ENCODE measurements around the gene SFXN4. TPM values are rescaled to one million over a fixed set of nuclear protein-coding genes. Genes with fewer than 3 reads are reported as not detected.

SFXN4 gene
- total and polyA plus RNA-seq, 9 of the 15 experiments (the other 6 are each of a cell fraction or from before 2014, with no cell fraction given): 40.1 to 97.8 (median 54.5) TPM

GRCh38 chr10:119206603-119207365 lies 41.3 kb upstream of the SFXN4 start (continued):
- 0 out of 2 replicates have a peak, but pooled peaks have one; percentile 12 for TF ChIP-seq DEAF1 (CRISPR knock-in tag; IDR thresholded peaks at IDR 0.05)
- no peak for TF ChIP-seq ZNF408 (CRISPR knock-in tag; IDR thresholded peaks at IDR 0.05; ENCODE audit: low read depth)
- peak; percentile 32 to 76 for TF ChIP-seq E2F6 (IDR thresholded peaks at IDR 0.05; ENCODE audit: borderline replicate concordance in 1 of 2, extremely low read depth in 1 of 2, insufficient read depth in 1 of 2, insufficient read length in 1 of 2, low read depth in 1 of 2, low read length in 1 of 2, poor library complexity in 1 of 2, severe bottlenecking in 1 of 2)
- no peak for TF ChIP-seq NRF1 (conservative IDR thresholded peaks at IDR 0.05 in 1 of 2, IDR thresholded peaks at IDR 0.05 in 1 of 2)
- no peak for TF ChIP-seq ZNF140 (CRISPR knock-in tag; IDR thresholded peaks at IDR 0.05)
- TF ChIP-seq MECOM (CRISPR knock-in tag; IDR thresholded peaks at IDR 0.05): no peak
- peak; percentile 68 for TF ChIP-seq SMC3 (conservative IDR thresholded peaks at IDR 0.05; ENCODE audit: insufficient read depth, low read depth, low read length)
- TF ChIP-seq RB1 (IDR thresholded peaks at IDR 0.05; ENCODE audit: low read depth): peak; percentile 89
- TF ChIP-seq STAT6 (CRISPR knock-in tag; IDR thresholded peaks at IDR 0.05): no peak
- no peak for TF ChIP-seq PTBP1 (IDR thresholded peaks at IDR 0.05; ENCODE audit: low read depth, low read length)
- TF ChIP-seq THRA (IDR thresholded peaks at IDR 0.05): no peak
- no peak for TF ChIP-seq ZNF785 (CRISPR knock-in tag; IDR thresholded peaks at IDR 0.05)
- no peak for TF ChIP-seq KHSRP (IDR thresholded peaks at IDR 0.05)
- 0 out of 2 replicates have a peak, but pooled peaks have one; percentile 32 for TF ChIP-seq STAG1 (CRISPR knock-in tag; IDR thresholded peaks at IDR 0.05; ENCODE audit: borderline replicate concordance)
- no peak for TF ChIP-seq FOXK1 (CRISPR knock-in tag; IDR thresholded peaks at IDR 0.05; ENCODE audit: borderline replicate concordance)
- no peak for TF ChIP-seq RBM15 (IDR thresholded peaks at IDR 0.05; ENCODE audit: insufficient read depth, low read length)
- TF ChIP-seq ARNT (IDR thresholded peaks at IDR 0.05): no peak
- TF ChIP-seq HIVEP1 (CRISPR knock-in tag; IDR thresholded peaks at IDR 0.05): no peak
- no peak for TF ChIP-seq DNMT1 (IDR thresholded peaks at IDR 0.05)
